Breast epithelium (tissue), 4 donors: Measurements from ENCODE around the gene TALDO1. TPM values are rescaled to one million over a fixed set of nuclear protein-coding genes. Genes with fewer than 3 reads are reported as not detected.

Experiments used
- DNase-seq, 2 donors: peaks; one replicate each; pipeline ENCODE4 v3.0.0-alpha.2; 2019; ENCODE audit warnings: low spot score in 2 of 2
- H3K27ac ChIP-seq, 2 donors: fragments of 200-600 bp; sonication (generic) in 1 of 2; one replicate each; pipeline ENCODE4 v1.5.1; 2016 to 2019; ENCODE audit warnings: mild to moderate bottlenecking in 1 of 2
- H3K27me3 ChIP-seq, 2 donors: fragments of 200-600 bp; sonication (generic) in 1 of 2; one replicate each; pipeline versions ENCODE4 v1.5.1 to v1.6.0; 2017 to 2019; ENCODE audit warnings: control low read depth in 1 of 2, mild to moderate bottlenecking in 1 of 2
- H3K36me3 ChIP-seq: fragments of 200-600 bp; one replicate; pipeline ENCODE4 v1.5.1; 2019
- H3K4me1 ChIP-seq, 2 donors: fragments of 200-600 bp; sonication (generic); one replicate each; pipeline ENCODE4 v1.5.1; 2016 to 2019; ENCODE audit warnings: control low read depth in 1 of 2
- H3K4me3 ChIP-seq, 3 donors: fragments of 200-600 bp; sonication (generic); 1 replicate in 2 of 3; 2 replicates in 1 of 3; pipeline ENCODE4 v1.5.1; 2016 to 2019; ENCODE audit warnings: mild to moderate bottlenecking in 3 of 3, moderate library complexity in 2 of 3
- H3K9me3 ChIP-seq, 2 donors: fragments of 200-600 bp; sonication (generic) in 1 of 2; one replicate each; pipeline ENCODE4 v1.5.1; 2016 to 2019; ENCODE audit warnings: control low read depth in 1 of 2
- POLR2A ChIP-seq: fragments of 450-650 bp; IDR thresholded peaks from one replicate; pipeline ENCODE4 v1.6.1; 2016; ENCODE audit warnings: antibody characterized with exemption, mild to moderate bottlenecking, moderate library complexity
- POLR2AphosphoS5 ChIP-seq, 3 donors: sonication (generic); formaldehyde crosslinking; IDR thresholded peaks; one replicate each; pipeline ENCODE4 v1.6.1; 2017; ENCODE audit warnings: antibody characterized with exemption in 3 of 3
- intact Hi-C: fragments of 100-400 bp; cut with DNase I; formaldehyde crosslinking; loops from one replicate; pipeline ENCODE4 v1.15.1; 2023; ENCODE audit warnings: low total_unique reads
- total RNA-seq, 3 donors: library from RNA; depleted of rRNA; stranded (reverse); fragments of >200 nt; gene quantifications; one replicate each; pipeline ENCODE4 v1.1.0, GENCODE V29; 2016
- TF ChIP-seq, protein P1 (sequence below), 3 donors: fragments of 450-650 bp; IDR thresholded peaks; one replicate each; pipeline ENCODE4 v1.5.1; 2016 to 2017; ENCODE audit warnings: antibody characterized with exemption in 3 of 3, mild to moderate bottlenecking in 3 of 3, moderate library complexity in 3 of 3

The TALDO1 gene
- total RNA-seq, 3 donors from 2014 or later = 137 to 239 (median 141) TPM

GRCh38 chr11:721741-722345 lies 25.4 kb upstream of the TALDO1 start:
- Histone ChIP-seq H3K27ac (no peak overlapping the region), H3K36me3 (no peaks in the 10 kb centered on the region), H3K27me3 (no peaks in the 10 kb centered on the region), H3K4me3 (no peak overlapping the region), H3K9me3 (no peaks in the 10 kb centered on the region), H3K4me1 (peaks cover 0 to 14% of the 10 kb centered on the region in 2 donors)
- DNase-seq = no peak
- intact Hi-C loops = no loop called here
- TF ChIP-seq POLR2AphosphoS5 (IDR thresholded peaks at IDR 0.05) (no peak), POLR2A (no peak)
- TF ChIP-seq, protein P1, sequence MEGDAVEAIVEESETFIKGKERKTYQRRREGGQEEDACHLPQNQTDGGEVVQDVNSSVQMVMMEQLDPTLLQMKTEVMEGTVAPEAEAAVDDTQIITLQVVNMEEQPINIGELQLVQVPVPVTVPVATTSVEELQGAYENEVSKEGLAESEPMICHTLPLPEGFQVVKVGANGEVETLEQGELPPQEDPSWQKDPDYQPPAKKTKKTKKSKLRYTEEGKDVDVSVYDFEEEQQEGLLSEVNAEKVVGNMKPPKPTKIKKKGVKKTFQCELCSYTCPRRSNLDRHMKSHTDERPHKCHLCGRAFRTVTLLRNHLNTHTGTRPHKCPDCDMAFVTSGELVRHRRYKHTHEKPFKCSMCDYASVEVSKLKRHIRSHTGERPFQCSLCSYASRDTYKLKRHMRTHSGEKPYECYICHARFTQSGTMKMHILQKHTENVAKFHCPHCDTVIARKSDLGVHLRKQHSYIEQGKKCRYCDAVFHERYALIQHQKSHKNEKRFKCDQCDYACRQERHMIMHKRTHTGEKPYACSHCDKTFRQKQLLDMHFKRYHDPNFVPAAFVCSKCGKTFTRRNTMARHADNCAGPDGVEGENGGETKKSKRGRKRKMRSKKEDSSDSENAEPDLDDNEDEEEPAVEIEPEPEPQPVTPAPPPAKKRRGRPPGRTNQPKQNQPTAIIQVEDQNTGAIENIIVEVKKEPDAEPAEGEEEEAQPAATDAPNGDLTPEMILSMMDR (IDR thresholded peaks at IDR 0.05) = no peak

DNA sequence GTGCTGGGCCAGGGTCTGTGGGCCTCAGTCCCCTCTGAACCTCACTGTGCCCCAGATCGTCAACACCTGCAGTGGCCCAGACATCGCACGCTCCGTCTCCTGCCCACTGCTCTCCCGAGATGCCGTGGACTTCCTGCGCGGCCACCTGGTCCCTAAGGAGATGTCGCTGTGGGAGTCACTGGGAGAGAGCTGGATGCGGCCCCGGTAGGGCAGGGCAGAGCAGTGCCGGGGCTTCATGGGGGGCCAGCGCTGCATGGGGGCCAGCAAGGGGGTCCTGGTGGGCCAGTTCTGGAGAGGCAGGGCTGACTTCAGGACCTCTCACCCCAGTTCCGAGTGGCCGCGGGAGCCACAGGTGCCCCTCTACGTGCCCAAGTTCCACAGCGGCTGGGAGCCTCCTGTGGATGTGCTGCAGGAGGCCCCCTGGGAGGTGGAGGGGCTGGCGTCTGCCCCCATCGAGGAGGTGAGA lies 24.9 kb upstream of the TALDO1 start:
- H3K9me3 ChIP-seq = no peaks in the 10 kb centered on the region
- H3K27ac ChIP-seq = no peak overlapping the region

DNA sequence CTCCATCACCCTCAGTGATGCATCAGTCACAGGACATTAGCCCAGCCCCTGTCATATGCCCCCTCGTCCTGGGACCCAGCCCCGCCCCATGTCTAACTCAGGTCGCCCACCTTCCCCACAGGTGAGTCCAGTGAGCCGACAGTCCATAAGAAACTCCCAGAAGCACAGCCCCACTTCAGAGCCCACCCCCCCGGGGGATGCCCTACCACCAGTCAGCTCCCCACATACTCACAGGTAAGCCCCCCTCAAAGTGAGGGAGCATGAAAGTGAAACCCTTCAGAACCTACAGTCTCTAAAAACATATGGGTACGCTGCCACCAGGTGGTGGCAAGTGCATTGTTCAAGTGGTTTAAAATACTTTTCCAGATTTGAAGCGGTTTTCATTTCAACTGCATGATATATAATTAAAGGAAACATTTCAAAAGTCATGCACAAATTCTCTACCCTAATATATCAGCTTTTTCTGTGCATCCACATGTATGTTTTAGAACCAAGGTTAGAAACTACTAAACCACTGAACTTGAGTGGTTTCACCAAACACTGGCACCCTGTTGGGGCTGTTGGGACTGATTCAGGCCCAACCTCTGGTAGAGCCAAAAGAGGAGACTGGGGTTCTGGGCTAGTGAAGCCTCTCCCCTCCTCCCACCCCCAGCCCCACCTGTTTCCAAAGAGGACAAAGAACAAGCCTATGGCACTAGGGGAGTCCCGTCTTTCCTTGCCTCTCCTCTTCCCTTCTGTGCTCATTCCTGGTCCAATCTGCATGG lies 24.0 kb upstream of the TALDO1 start:
- no peak overlapping the region for H3K4me3 ChIP-seq
- no peak overlapping the region for H3K27ac ChIP-seq
- H3K36me3 ChIP-seq = no peaks in the 10 kb centered on the region
- H3K4me1 ChIP-seq = peaks cover 5 to 25% of the 10 kb centered on the region in 2 donors
- TF ChIP-seq POLR2AphosphoS5 (IDR thresholded peaks at IDR 0.05) (no peak), POLR2A (no peak)
- TF ChIP-seq, protein P1 (IDR thresholded peaks at IDR 0.05) = peak; percentile 47 to 66 (median 54)
- intact Hi-C loops = no loop called here
- no peaks in the 10 kb centered on the region for H3K9me3 ChIP-seq
- DNase-seq = no peak
- H3K27me3 ChIP-seq = no peaks in the 10 kb centered on the region

More for the DNA sequence above, 24.9 kb upstream of the TALDO1 start:
- Histone ChIP-seq H3K36me3 (no peaks in the 10 kb centered on the region), H3K27me3 (no peaks in the 10 kb centered on the region), H3K4me3 (no peak overlapping the region), H3K4me1 (peaks cover 0 to 19% of the 10 kb centered on the region in 2 donors)
- TF ChIP-seq POLR2A = no peak
- TF ChIP-seq, protein P1 (IDR thresholded peaks at IDR 0.05) = no peak
- no peak for TF ChIP-seq POLR2AphosphoS5 (IDR thresholded peaks at IDR 0.05)
- no peak for DNase-seq
- intact Hi-C loops = no loop called here

GRCh38 chr11:724049-724777 lies 23.1 kb upstream of the TALDO1 start:
- DNase-seq = no peak
- H3K9me3 ChIP-seq = no peaks in the 10 kb centered on the region
- no peaks in the 10 kb centered on the region for H3K36me3 ChIP-seq
- H3K27ac ChIP-seq = no peak overlapping the region
- intact Hi-C loops = no loop called here
- no peak overlapping the region for H3K4me3 ChIP-seq
- H3K4me1 ChIP-seq = peaks cover 5 to 25% of the 10 kb centered on the region in 2 donors
- H3K27me3 ChIP-seq = no peaks in the 10 kb centered on the region
- TF ChIP-seq, protein P1 (IDR thresholded peaks at IDR 0.05) = no peak
- TF ChIP-seq POLR2A (no peak), POLR2AphosphoS5 (IDR thresholded peaks at IDR 0.05) (no peak)
